A549 (cell line): ENCODE results near the gene TFRC. TPM values are rescaled to one million over a fixed set of nuclear protein-coding genes. Genes with fewer than 3 reads are reported as not detected.
"Not testable (repeated sequence)": the region's sequence is repeated elsewhere in the genome, so short reads cannot be mapped to it uniquely, and the experiment has no call there.

Source experiments
- ATAC-seq, 2 experiments: fragments of 200-7000 bp in 1 of 2; fragments of >200 bp in 1 of 2; cut with Nextera tagmentation in 1 of 2; cut with Tn5 transposase in 1 of 2; 3 replicates each; pipeline versions ENCODE4 v1.8.0 to v1.9.1; 2018 to 2020; ENCODE audit warnings: mild to moderate bottlenecking in 1 of 2, moderate library complexity in 1 of 2
- CTCF ChIA-PET: fragments of 300-600 bp; sonication (Branson Sonifier 250); formaldehyde crosslinking; extraction: SDS; loops from one replicate; lab custom pipeline; 2021; ENCODE audit warnings: antibody characterized with exemption, inconsistent platforms; lab: Yijun Ruan, JAX
- POLR2A ChIA-PET: fragments of 350-600 bp; formaldehyde crosslinking; extraction: SDS; loops from one replicate; lab custom pipeline; 2021; ENCODE audit warnings: antibody characterized with exemption, inconsistent platforms; lab: Yijun Ruan, JAX
- DNase-seq, 2 experiments: peaks; one replicate each; pipeline versions ENCODE4 v3.0.0 to v3.0.0-alpha.2; 2011 to 2016; ENCODE audit warnings: low read depth in 1 of 2, low spot score in 1 of 2
- FAIRE-seq: peaks from 2 replicates; lab custom pipeline; 2011; peaks lifted over from hg19 to GRCh38; lab: Jason Lieb, UNC
- H3K27ac ChIP-seq, 2 experiments: fragments of >200 bp; sonication (Bioruptor Twin); formaldehyde crosslinking; 3 replicates each; pipeline ENCODE4 v1.5.1; 2016 to 2017
- H3K4me1 ChIP-seq: fragments of >200 bp; sonication (Bioruptor Twin); formaldehyde crosslinking; 3 replicates; pipeline ENCODE4 v1.6.1; 2016
- H3K4me2 ChIP-seq: fragments of >200 bp; sonication (Bioruptor Twin); formaldehyde crosslinking; 3 replicates; pipeline ENCODE4 v1.6.1; 2016
- H3K4me3 ChIP-seq: fragments of >200 bp; sonication (Bioruptor Twin); formaldehyde crosslinking; 3 replicates; pipeline ENCODE4 v1.5.1; 2016
- H3K9me3 ChIP-seq: fragments of >200 bp; sonication (Bioruptor Twin); formaldehyde crosslinking; 3 replicates; pipeline ENCODE4 v1.6.1; 2016
- CBX2 ChIP-seq: fragments of 200-600 bp; sonication (generic); IDR thresholded peaks from 2 replicates; pipeline ENCODE4 v1.6.1; 2016; ENCODE audit warnings: low read depth, mild to moderate bottlenecking, borderline replicate concordance
- EHMT2 ChIP-seq: fragments of 200-600 bp; sonication (generic); IDR thresholded peaks from 2 replicates; pipeline ENCODE4 v1.6.1; 2016; ENCODE audit warnings: antibody characterized with exemption, low read depth, mild to moderate bottlenecking, moderate library complexity
- GATA3 ChIP-seq: IDR thresholded peaks from 2 replicates; pipeline ENCODE4 v1.6.1; 2012; ENCODE audit warnings: borderline replicate concordance
- NFE2L2 ChIP-seq: fragments of 150-350 bp; conservative IDR thresholded peaks from 2 replicates; pipeline ENCODE4 v1.6.1; 2014; ENCODE audit warnings: low read length
- PBX3 ChIP-seq: IDR thresholded peaks from 2 replicates; pipeline ENCODE4 v1.6.1; 2012
- WGBS: methylation state at CpG from one replicate; pipeline ENCODE4 v1.1.6; 2017; ENCODE audit errors: missing lambda C conversion rate; 5-methylcytosine and 5-hydroxymethylcytosine counted together
- polyA plus RNA-seq, 4 experiments: library from polyadenylated mRNA; depleted of rRNA in 3 of 4; stranded (reverse); fragments of >200 nt; fragmentation: RNase III in 1 of 4; extraction: RNeasy Plus Mini Kit Qiagen cat#74134 plus additional on column Dnase treatment in 1 of 4; gene quantifications; 2 replicates in 3 of 4; 3 replicates in 1 of 4; pipeline ENCODE4 v1.2.3, GENCODE V29; 2011 to 2017
- small RNA-seq, 6 experiments: library from RNA; depleted of rRNA; stranded (forward); fragments of <200 nt; gene quantifications; one replicate each; pipeline ENCODE3, GENCODE V24; 2012

TFRC gene
- polyA plus RNA-seq, 2 of the 4 experiments (the other 2 are of a cell fraction), result 132 to 147 TPM

GRCh38 chr3:196000360-196000950, 81.4 kb downstream of the TFRC start:
- H3K4me3 ChIP-seq, H3K27ac ChIP-seq, ATAC-seq, DNase-seq, FAIRE-seq, H3K9me3 ChIP-seq, H3K4me1 ChIP-seq, H3K4me2 ChIP-seq: not testable (repeated sequence)
- WGBS, result 42% methylated on average over 6 of the region's 15 CpGs
- POLR2A ChIA-PET, result interaction anchor here (0.7 kb wide), 1 partner anchor 59 kb away, joined by 3 read pairs; no protein-coding TSS in a partner anchor
- CTCF ChIA-PET, result interaction anchor here (1.0 kb wide), 1 partner anchor 196 kb away, joined by 3 read pairs; no protein-coding TSS in a partner anchor

GRCh38 chr3:195999896-196000295, 82.0 kb downstream of the TFRC start:
- no peak for FAIRE-seq
- ATAC-seq, result no peak
- 50% methylated on average over 6 of the region's 8 CpGs for WGBS
- no peak for DNase-seq
- ChIA-PET CTCF (no interaction called here), POLR2A (no interaction called here)
- Histone ChIP-seq H3K4me2 (no peak overlapping the region), H3K4me1 (no peaks in the 10 kb centered on the region)
- no peak for TF ChIP-seq NFE2L2
- TF ChIP-seq GATA3, result no peak
- no peak for TF ChIP-seq PBX3
- TF ChIP-seq EHMT2, result no peak
- TF ChIP-seq CBX2, result no peak
- TF ChIP-seq, all 56 proteins: peak for 0
- no peak overlapping the region for H3K4me3 ChIP-seq
- no peak overlapping the region for H3K27ac ChIP-seq
- no peaks in the 10 kb centered on the region; the same call in 2 of the 3 replicates for H3K9me3 ChIP-seq

Small RNAs within 50 kb of the gene (small RNA-seq; reads per million reads assigned to genes)
- gene RNU7-18P, result 0 reads per million in 6 experiments

Other genes starting within 250 kb of the TFRC start
- 2.2 and 3.8 TPM in 2 replicates for gene TNK2, start 173.5 kb downstream of the TFRC start, polyA plus RNA-seq (2011; rRNA removed)
- 11.3 to 12.7 TPM (median 12.5 TPM) in 3 replicates for gene TNK2, start 173.5 kb downstream of the TFRC start, polyA plus RNA-seq (2017; fragmentation: RNase III; extraction: RNeasy Plus Mini Kit Qiagen cat#74134 plus additional on column Dnase treatment)
- gene ZDHHC19, start 129.3 kb upstream of the TFRC start, polyA plus RNA-seq (2011; rRNA removed), result not detected in 2 replicates
- 0.12 to 0.15 TPM in 2 of 3 replicates, not detected in the other for gene ZDHHC19, start 129.3 kb upstream of the TFRC start, polyA plus RNA-seq (2017; fragmentation: RNase III; extraction: RNeasy Plus Mini Kit Qiagen cat#74134 plus additional on column Dnase treatment)
- not detected in 2 replicates for gene SLC51A, start 134.4 kb upstream of the TFRC start, polyA plus RNA-seq (2011; rRNA removed)
- not detected in 3 replicates for gene SLC51A, start 134.4 kb upstream of the TFRC start, polyA plus RNA-seq (2017; fragmentation: RNase III; extraction: RNeasy Plus Mini Kit Qiagen cat#74134 plus additional on column Dnase treatment)
- gene PCYT1A, start 205.6 kb upstream of the TFRC start, polyA plus RNA-seq (2011; rRNA removed), result 45.4 and 48.0 TPM in 2 replicates
- gene PCYT1A, start 205.6 kb upstream of the TFRC start, polyA plus RNA-seq (2017; fragmentation: RNase III; extraction: RNeasy Plus Mini Kit Qiagen cat#74134 plus additional on column Dnase treatment), result 41.6 to 44.7 TPM (median 41.9 TPM) in 3 replicates
- gene DYNLT2B, start 236.2 kb upstream of the TFRC start, polyA plus RNA-seq (2011; rRNA removed), result 24.0 and 34.7 TPM in 2 replicates
- gene DYNLT2B, start 236.2 kb upstream of the TFRC start, polyA plus RNA-seq (2017; fragmentation: RNase III; extraction: RNeasy Plus Mini Kit Qiagen cat#74134 plus additional on column Dnase treatment), result 32.2 to 38.2 TPM (median 34.9 TPM) in 3 replicates